ENCODE data around the gene HHIP.

GRCh38 chr4:144733566-144733965 is 87.6 kb downstream of the HHIP start:
- TF ChIP-seq POLR2A (IDR thresholded peaks at IDR 0.05) (no peak), CTCF (IDR thresholded peaks at IDR 0.05 in 4 of 5, conservative IDR thresholded peaks at IDR 0.05 in 1 of 5) (no peak)
